Brain microvascular endothelial cell (primary cell): ENCODE results near the gene CALCA.
"Not testable (repeated sequence)": the region's sequence is repeated elsewhere in the genome, so short reads cannot be mapped to it uniquely, and the experiment has no call there.

Source experiments
- DNase-seq: peaks from one replicate; pipeline ENCODE4 v3.0.0-alpha.2; 2020
- H3K27ac ChIP-seq: fragments of 250-450 bp; sonication (Bioruptor Pico); 2 replicates; pipeline ENCODE4 v1.5.1; 2020; ENCODE audit warnings: mild to moderate bottlenecking, moderate library complexity
- H3K27me3 ChIP-seq: fragments of 250-450 bp; sonication (Bioruptor Pico); replicated peaks from 2 replicates; pipeline ENCODE4 v1.5.1; 2020; ENCODE audit warnings: mild to moderate bottlenecking
- H3K36me3 ChIP-seq: fragments of 250-450 bp; sonication (Bioruptor Pico); replicated peaks from 2 replicates; pipeline ENCODE4 v1.5.1; 2020; ENCODE audit warnings: mild to moderate bottlenecking
- H3K4me3 ChIP-seq: 2 replicates; pipeline ENCODE4 v1.5.1; 2011; ENCODE audit warnings: low read depth, mild to moderate bottlenecking, control low read depth, low read length, moderate library complexity
- CTCF ChIP-seq: IDR thresholded peaks from 2 replicates; pipeline ENCODE4 v1.5.1; 2011; ENCODE audit warnings: low read depth, mild to moderate bottlenecking, moderate library complexity, low read length, control low read depth, inconsistent platforms; ENCODE audit errors: missing control alignments
- in situ Hi-C: cut with HindIII; loops from 2 replicates; pipeline ENCODE4 v1.10.0; 2017; ENCODE audit warnings: low sequenced_read_pairs, low pct_ligation_motif_present

Gene CALCA

DNA sequence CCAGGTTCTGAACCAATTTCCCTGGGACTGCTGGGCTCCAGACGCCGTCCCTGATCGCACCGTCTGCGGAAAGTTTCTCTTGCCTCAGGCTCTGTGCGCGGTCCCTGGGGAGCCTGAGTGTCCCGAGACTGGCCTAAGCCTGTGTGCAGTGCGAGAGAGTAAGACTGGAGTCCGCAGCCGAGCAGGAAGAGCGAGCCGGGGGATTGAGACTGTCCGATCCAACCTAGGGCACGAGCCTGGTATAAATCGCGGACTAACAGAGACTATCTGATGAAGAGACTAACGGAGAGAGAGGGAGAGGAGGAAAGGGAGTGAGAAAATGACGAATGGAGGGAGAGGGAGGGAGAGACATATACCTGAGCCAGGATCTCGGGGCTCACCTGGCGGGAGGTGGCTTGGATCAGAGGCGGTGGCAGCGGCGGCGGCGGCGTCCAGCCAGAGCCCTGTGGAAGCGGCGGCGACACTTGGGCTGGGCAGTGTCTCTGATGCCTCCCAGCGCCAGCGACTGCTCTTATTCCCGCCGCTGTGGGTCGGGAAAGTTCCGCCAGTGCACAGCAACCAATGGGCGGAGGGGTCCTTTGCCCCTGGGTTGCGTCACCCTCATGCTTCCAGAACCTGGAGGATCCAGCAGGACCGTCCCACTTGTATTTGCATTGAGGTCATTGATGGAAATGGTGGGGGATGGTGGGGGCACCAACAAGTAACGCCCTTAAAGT, at the start of gene CALCA:
CALCA (minus strand) TSS at position 487 of the 716 bp plus-strand sequence. CDS start 1,159 bp downstream, outside the sequence.
- H3K27ac ChIP-seq: no peak within 1 kb of the TSS
- in situ Hi-C loops: no loop called here
- H3K4me3 ChIP-seq: no peak within 1 kb of the TSS
- no peaks in the 10 kb centered on the region for H3K36me3 ChIP-seq
- peaks cover 59% of the 10 kb centered on the region for H3K27me3 ChIP-seq
- no peak for TF ChIP-seq CTCF
- DNase-seq: no peak

DNA sequence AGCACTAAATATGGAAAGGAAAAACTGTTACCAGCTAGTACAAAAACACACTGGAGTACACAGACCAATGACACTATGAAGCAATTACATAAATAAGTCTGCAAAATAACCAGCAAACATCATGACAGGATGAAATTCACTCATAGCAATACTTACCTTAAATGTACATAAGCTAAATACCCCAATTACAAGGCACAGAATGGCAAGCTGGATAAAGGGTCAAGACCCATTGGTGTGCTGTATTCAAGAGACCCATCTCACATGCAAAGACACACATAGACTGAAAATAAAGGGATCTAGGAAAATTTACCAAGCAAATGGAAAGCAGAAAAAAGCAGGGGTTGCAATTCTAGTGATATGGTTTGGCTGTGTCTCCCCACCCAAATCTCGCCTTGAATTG, 44.0 kb upstream of the CALCA start:
- Histone ChIP-seq H3K36me3 (no peaks in the 10 kb centered on the region), H3K27me3 (no peaks in the 10 kb centered on the region), H3K4me3 (no peak overlapping the region), H3K27ac (no peak overlapping the region)
- in situ Hi-C loops: no loop called here
- TF ChIP-seq CTCF: no peak
- DNase-seq: no peak

- H3K27ac ChIP-seq: no peak overlapping the region
- no peaks in the 10 kb centered on the region for H3K27me3 ChIP-seq
- TF ChIP-seq CTCF: no peak
- in situ Hi-C loops: no loop called here
- no peaks in the 10 kb centered on the region for H3K36me3 ChIP-seq
- H3K4me3 ChIP-seq: no peak overlapping the region
- no peak for DNase-seq
These were observed 39.7 kb upstream of the CALCA start for GRCh38 chr11:15011776-15012345.

DNA sequence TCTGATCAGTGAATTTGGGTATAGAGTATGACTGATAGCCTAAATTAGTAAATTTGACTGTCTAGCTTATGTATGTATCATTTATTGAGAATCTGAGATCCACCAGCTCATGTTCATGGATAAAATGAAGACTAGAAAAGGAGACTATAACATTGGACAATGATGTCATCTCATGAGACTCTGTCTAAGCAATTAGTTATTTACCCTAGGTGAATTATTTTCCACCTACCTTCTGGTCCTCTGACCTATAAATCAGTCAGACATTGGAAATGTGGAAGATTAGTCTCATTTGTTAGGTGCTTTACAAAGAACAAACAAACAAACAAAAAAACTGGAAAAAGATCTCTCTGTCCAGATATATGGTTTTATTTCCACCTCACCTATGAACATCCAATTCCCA, 38.7 kb upstream of the CALCA start:
- in situ Hi-C loops: no loop called here
- H3K36me3 ChIP-seq: no peaks in the 10 kb centered on the region
- H3K27me3 ChIP-seq: no peaks in the 10 kb centered on the region
- no peak overlapping the region for H3K4me3 ChIP-seq
- no peak for DNase-seq
- no peak for TF ChIP-seq CTCF
- H3K27ac ChIP-seq: no peak overlapping the region

DNA sequence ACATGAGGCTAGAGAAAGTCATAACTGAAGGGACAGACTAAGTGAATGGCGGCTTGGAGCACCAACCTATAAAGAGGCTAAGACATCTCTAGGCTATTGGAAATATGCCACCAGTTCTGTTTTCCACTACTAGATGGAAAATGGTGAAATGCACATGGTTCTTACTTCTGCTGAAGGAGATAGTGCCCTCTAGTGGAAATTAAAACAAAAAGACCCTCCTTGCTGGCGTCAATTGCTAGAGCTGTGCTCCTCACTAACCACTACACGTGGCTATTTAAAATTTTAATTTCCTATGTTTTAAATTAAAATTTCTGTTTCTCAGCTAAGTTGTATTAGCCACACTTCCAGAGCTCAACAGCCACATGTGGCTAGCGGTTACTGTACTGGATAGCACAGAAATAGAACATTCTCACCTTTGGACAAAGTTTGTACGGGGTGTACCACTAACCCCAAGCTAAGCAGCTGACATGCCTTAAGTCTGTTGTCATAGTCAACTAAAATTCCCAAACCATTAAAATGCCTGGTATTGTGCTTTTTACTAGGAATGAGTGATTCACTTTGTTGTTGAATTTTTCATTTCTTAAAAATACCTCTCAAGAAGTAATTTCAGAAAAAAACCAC, 34.1 kb upstream of the CALCA start:
- peak; percentile 34 for DNase-seq
- no peak overlapping the region for H3K27ac ChIP-seq
- peak; percentile 66 for TF ChIP-seq CTCF

GRCh38 chr11:14988133-14988532, 16.0 kb upstream of the CALCA start:
- H3K27ac ChIP-seq, DNase-seq, H3K4me3 ChIP-seq, H3K36me3 ChIP-seq, H3K27me3 ChIP-seq, in situ Hi-C loops: not testable (repeated sequence)

More for the DNA sequence above, 34.1 kb upstream of the CALCA start:
- no peak overlapping the region for H3K4me3 ChIP-seq
- H3K27me3 ChIP-seq: peaks cover 3% of the 10 kb centered on the region
- H3K36me3 ChIP-seq: no peaks in the 10 kb centered on the region
- in situ Hi-C loops: no loop called here
